ENCODE measurements around the gene TBC1D7.
A peak's percentile ranks its signal among the peaks of the same experiment; 100 is the strongest.

TBC1D7 gene

DNA sequence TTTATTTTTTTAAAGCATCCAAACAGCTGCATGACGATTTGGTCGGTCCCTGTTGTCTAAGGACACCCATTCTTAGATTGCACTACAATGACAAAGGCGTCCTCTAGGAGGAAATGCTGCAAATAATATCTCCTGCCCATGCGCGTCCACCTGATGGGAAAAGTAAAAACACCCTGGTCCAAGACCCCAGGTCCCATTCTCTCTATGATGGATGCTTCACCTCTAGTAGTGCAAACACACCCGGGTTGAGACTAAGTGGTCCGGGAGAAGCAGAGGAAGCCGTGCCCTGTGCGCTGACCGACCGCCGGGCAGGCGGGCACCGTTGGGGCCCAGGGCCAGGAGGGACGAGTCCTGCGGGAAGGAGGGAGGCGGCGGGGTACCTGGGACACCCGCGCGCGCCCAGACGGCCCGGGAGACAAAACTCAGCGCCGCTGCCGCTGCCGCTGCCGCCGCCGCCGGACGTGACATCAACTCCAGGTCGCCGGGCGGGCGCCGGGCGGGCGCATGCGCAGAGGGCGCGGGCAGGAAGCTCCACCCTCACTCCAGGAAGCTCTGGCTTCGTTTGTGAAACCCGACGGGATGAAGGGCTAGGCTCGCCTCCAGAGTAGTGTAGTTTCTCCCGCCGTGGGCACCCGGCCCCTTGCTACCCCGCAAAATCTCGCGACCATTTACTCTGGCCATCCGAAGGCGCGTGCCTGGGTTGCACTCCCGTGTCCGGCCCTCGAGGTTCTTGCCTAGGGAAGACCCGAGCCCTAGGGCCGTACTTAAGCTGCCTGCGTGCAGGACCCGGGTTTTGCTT is at the start of gene TBC1D7:
TBC1D7 (minus strand) TSS at position 462 of the 799 bp plus-strand sequence. CDS start 1,639 bp downstream, outside the sequence.
- peak; percentile 91 for DNase-seq

- no peak for DNase-seq
Measured at GRCh38 chr6:13377054-13377758, 48.9 kb upstream of the TBC1D7 start.

GRCh38 chr6:13375360-13375878 is 47.1 kb upstream of the TBC1D7 start:
- no peak for DNase-seq

DNA sequence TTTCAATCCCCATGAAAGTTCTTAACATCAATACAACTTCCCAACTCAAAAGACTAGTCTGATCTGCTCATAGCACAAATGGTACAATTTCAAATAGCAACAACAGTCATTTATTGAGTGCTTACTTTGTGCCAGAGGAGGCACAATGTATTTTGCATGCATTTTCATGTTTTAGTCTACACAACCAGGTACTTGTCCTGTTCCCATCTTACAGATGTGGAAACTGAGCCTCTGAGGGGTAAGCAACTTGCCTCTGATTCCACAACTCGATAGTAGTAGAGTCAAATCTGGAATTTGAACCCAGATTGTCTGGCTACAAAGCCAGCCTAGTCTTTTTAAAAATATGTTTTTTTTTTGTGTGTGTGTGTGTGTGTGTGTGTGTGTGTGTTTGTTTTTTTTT is 45.6 kb upstream of the TBC1D7 start:
- no peak for DNase-seq

GRCh38 chr6:13373488-13373886 is 45.1 kb upstream of the TBC1D7 start:
- no peak for DNase-seq

DNA sequence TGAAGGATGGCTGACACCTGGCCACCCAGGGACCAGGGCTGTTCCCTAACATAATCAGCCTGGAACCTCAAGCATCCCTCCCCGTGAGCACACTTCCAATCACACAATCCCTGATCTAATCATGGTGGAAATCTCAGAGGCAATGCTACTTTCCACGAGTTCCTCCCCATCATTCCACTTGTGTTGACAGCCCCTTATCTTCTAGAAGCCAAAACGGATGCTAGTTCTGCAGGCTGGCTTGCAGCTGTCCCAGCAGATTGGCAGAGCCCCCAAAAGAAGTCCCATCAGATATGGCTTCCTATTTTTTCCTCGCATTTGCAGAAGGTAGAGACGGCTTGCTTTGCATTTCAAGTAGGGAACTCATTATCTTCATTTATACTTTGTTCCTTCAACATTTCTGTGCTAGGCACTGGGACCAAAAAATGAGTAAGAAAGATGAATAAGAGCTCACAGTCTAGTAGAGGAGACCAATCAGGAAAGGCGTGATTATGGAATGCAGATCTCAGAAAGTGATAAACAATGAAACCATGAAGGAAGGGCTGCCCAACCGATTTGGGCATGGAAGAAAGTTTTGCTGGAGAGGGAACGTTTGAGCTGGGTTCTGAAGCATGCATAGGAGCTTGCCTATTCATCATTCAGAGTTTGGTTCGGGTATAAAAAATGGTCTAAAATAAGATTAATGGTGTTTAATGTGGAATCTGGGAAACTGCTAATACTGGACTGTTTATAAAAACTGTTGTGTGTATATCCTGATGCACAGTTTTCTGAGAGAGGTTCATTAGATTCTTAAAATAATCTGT is 44.6 kb upstream of the TBC1D7 start:
- no peak for DNase-seq

GRCh38 chr6:13372076-13372475 is 43.7 kb upstream of the TBC1D7 start:
- DNase-seq: no peak

DNA sequence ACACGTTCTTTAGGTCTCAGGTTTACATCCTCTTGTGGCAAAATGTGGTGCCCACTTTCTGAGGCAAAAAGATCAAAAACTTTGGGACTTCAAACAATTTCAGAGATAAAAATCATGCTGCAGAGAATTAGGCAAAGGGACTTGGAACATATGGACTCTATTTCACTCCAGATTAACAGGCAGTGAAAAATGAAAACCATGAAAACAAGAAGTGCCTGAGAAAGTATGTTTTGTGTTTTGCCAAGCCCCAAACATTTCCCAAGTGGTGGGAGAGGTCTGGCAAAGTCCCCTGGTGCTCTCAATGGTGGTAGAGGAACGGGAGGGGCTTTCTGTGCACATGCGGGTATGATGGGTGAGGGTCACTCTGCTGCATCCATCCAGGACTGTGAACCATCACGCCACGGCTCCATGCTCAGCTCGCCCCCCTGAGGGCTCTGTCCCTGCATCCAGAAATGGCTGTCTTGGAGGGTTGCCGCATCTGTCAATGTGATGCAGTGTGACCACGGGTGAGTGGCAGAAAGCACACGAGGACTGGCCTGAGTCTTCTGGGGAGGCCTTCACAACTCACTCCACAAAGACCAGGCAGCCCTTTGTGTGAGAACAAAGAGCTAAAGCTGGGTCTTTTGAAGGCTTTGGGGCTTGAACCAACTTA is 43.2 kb upstream of the TBC1D7 start:
- no peak for DNase-seq

DNA sequence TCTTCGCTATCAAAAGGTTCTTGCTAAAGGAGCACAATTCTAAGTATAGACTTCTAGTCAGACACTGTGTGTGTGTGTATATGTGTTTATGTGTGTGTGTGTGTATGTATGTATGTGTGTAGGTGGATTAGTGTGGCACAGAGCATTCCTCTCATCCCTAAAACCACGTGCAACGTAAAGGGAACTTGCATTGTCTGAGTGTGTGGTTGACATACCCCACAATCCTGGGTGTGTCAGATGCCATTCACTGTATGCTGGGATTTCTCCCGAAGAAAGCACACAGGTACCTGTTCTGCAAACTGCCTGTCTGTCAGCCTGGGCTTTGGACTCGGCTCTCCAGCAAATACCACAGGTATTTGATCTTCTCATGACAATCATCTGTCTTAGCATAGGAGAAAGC is 42.3 kb upstream of the TBC1D7 start:
- no peak for DNase-seq

DNA sequence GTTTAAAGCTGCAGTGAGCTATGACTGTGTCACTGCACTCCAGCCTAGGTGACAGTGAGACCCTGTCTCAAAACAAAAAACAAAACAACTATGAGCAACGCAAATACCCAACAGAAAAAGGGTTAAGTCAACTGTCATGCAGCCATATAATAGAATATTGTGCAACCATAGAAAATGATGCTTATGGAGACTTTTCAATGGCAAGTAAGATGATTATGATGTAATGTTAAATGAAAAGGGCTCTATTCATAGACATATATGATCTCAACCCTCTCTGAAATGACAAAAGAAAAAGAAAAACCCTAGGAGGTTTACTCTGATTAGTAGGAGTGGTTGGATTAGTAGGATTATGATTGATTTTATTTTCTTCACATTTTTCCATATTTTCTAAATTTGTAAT is 41.3 kb upstream of the TBC1D7 start:
- DNase-seq: no peak

DNA sequence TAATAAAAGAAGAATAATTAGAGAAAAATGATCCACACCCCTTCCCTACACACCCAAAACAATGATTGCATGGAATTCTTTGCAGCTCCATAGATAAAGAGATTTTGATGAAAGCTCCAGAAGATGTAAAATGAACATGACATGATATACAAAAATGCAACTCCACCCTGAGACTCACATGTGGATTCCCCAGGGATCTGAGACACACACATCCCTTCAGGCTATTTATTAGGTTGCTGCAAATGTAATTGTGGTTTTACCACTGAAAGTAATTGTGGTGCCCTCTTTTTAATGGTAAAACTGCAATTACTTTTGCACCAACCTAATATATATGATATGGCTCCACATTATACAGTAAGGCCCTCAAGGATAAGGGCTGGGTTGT is 40.4 kb upstream of the TBC1D7 start:
- no peak for DNase-seq

DNA sequence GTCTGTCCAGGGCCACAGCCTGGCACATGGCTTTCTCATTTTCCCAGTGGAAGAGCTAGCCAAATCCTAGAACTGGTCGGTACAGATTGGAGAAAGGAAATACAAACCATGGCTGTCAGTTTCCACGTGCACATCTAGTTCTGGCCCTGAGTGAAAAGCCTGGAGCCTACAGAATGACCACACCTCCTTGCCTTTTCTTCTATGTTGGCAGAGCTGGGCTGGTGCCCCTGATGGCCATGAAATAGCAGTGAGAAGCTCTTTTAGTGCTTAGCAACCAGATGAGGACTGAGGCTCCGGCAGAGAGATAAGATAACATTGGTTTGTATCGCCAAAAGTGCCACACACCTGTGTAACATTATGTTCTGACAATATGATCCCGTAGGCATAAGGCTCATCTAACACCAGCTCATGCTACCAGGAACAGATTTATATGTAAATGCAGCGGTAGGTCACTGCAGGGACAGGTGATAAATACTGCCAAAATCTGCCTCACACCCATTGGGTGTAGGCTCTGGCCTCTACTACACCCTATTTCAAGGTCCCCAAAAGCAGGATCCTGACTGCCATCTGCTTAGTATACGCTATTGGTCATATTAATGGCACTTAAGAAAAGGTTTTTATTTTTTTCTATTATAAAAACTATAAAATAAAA is 39.9 kb upstream of the TBC1D7 start:
- no peak for DNase-seq

- DNase-seq: no peak
Measured at GRCh38 chr6:13367396-13367795, 39.1 kb upstream of the TBC1D7 start.

- DNase-seq: no peak
Measured at GRCh38 chr6:13365320-13365719, 37.0 kb upstream of the TBC1D7 start.

DNA sequence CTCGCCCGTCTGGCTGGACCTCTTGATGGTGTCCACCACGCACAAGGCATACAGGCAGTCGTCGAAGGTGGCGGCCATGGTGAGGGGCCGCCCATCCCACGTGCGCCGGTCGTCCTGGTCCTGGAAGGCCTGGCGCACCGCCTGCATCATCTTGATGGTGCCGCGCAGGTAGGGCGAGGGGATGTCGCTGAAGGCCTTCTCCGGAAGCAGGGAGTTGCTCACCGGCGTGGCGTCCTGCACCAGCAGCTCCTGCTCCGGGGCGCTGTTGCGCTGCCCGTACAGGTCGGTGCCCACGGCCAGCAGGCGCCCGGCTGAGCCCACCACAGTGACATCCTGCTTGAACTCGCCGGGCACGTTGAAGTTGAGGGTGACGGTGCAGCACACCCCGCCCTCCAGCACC is 36.5 kb upstream of the TBC1D7 start:
- DNase-seq: no peak

- no peak for DNase-seq
Measured at GRCh38 chr6:13362412-13362811, 34.1 kb upstream of the TBC1D7 start.

- no peak for DNase-seq
Measured at GRCh38 chr6:13360671-13361540, 32.6 kb upstream of the TBC1D7 start.

GRCh38 chr6:13359287-13359686 is 30.9 kb upstream of the TBC1D7 start:
- no peak for DNase-seq

DNA sequence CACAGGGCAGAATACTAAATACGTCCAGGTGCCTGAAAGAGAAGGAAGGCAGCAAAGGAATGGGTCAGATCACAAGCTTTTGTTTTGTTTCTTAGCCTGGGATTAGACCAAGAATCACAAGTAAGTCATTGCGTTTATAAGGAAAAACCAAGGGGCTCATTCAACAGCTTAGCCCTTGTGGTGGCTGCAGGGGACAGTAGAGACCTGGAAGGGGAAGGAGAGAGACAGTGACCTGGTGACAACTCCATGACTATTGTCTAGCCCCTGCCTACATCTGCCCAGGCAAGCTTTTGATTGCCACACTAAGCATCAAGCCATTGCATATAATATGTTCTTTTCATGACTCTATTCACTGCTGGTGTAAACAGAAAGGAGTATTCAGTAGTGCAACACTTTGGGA is 30.2 kb upstream of the TBC1D7 start:
- no peak for DNase-seq

DNA sequence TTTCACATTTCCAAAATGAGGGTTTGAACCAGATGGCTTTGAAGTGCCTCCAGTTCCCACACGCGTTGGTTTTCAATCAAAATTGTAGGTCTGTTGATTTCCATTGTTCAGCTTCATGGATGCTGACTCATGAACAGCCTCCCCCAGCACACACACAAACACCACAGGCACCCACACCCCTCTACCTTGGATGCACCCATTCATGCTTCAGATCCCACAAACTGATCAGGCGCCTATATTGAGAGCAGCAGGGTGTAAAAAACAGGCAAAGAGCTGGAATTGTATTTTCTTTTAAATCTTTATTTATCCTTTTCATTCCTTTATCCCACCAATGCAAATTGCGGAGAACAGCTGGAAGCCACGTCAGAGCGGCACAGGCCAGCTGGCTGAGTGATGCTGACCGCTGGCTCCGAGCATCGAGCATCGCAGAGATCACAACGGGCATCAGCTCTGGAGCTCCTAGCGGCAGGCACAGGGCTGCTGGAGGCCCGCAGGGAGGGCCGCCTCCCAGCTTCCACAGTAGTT is 29.3 kb upstream of the TBC1D7 start:
- no peak for DNase-seq
